Naive B cell (primary cell): Measurements from ENCODE around the gene ZBTB16. TPM values are rescaled to one million over a fixed set of nuclear protein-coding genes. Genes with fewer than 3 reads are reported as not detected.

Experiments
- ATAC-seq, 2 donors: fragments of 150-1000 bp; cut with Tn5 transposase; 2 replicates each; pipeline ENCODE4 v1.10.0; 2021; ENCODE audit warnings: low read depth in 2 of 2, mild to moderate bottlenecking in 2 of 2, moderate library complexity in 2 of 2
- DNase-seq: peaks from one replicate; pipeline ENCODE4 v3.0.0; 2022
- H3K27ac Mint-ChIP-seq, 6 donors: one replicate each; pipeline ENCODE4 v1.8.0; 2020 to 2022; ENCODE audit warnings: mild to moderate bottlenecking in 6 of 6, mixed read lengths in 6 of 6, moderate library complexity in 5 of 6, inconsistent platforms in 2 of 6
- H3K27me3 Mint-ChIP-seq, 3 donors: one replicate each; pipeline ENCODE4 v1.8.0; 2021 to 2022; ENCODE audit warnings: mixed read lengths in 3 of 3, mild to moderate bottlenecking in 1 of 3
- H3K36me3 Mint-ChIP-seq, 2 donors: one replicate each; pipeline ENCODE4 v1.8.0; 2020 to 2022; ENCODE audit warnings: mixed read lengths in 2 of 2, inconsistent platforms in 1 of 2, mild to moderate bottlenecking in 1 of 2
- H3K4me1 Mint-ChIP-seq, 3 donors: one replicate each; pipeline ENCODE4 v1.8.0; 2020 to 2022; ENCODE audit warnings: mixed read lengths in 3 of 3, inconsistent platforms in 1 of 3, mild to moderate bottlenecking in 1 of 3, moderate library complexity in 1 of 3
- H3K4me3 Mint-ChIP-seq, 8 donors: one replicate each; pipeline ENCODE4 v1.8.0; 2020 to 2022; ENCODE audit warnings: mild to moderate bottlenecking in 8 of 8, mixed read lengths in 8 of 8, moderate library complexity in 8 of 8, inconsistent platforms in 2 of 8
- H3K9me3 Mint-ChIP-seq, 7 donors: one replicate each; pipeline ENCODE4 v1.8.0; 2020 to 2022; ENCODE audit warnings: mixed read lengths in 7 of 7, mild to moderate bottlenecking in 5 of 7, inconsistent platforms in 2 of 7, moderate library complexity in 1 of 7
- polyA plus RNA-seq, 6 donors: library from polyadenylated mRNA; unstranded; fragments of 300-500 nt; fragmentation: Illumina TruSeq; gene quantifications; one replicate each; pipeline ENCODE4 v1.2.3, GENCODE V29; 2021; ENCODE audit warnings: low read depth in 6 of 6

The ZBTB16 gene
- polyA plus RNA-seq, 6 donors from 2014 or later = 10.0 to 178 (median 50.5) TPM

DNA sequence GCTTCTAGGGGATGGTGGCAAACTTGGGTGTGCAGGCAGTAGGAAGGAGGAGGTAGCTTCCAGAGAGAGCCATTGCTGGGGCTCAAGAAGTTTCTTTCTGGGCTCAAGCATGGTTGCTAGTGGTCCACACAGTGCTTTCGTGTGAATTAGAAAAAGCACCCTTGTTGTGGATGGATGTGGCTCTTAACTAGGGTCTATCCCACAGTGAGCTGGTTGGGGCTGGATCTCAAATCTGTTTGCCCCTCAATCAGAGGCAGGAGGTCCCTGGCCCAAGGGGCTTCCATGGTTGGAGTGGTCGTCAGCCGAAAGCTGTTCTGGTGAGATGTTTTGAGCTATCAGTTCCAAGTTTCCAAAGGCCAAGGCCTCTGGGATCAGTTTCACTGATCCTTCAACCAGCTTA lies 35.0 kb downstream of the ZBTB16 start:
- peak overlapping the region in 1 of 6 donors; percentile 80 for H3K27ac Mint-ChIP-seq
- H3K4me3 Mint-ChIP-seq = no peak overlapping the region
- DNase-seq (no peak), ATAC-seq (no peak)
- H3K36me3 Mint-ChIP-seq = no peaks in the 10 kb centered on the region
- peaks cover 29 to 46% (median 36%) of the 10 kb centered on the region in 3 donors for H3K4me1 Mint-ChIP-seq
- no peaks in the 10 kb centered on the region for H3K27me3 Mint-ChIP-seq
- no peaks in the 10 kb centered on the region for H3K9me3 Mint-ChIP-seq

DNA sequence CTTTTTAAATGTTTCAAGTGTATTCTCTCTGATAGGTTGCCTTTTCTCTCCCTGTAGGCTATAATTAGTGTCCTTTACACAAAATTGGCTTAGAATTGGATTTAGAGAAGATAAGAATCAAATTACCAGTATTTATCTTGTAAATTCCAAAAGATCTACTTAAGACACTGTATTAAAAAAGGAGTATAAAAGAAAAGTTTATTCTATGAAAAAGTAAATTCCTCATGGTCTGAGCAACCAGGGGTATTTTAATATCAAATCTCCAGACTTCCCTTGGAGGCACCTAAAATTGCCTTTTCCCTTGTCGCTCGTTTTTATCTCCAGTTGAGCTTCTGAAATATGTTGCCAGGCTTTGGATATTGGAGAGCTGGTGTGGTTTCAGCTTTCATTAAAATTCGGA lies 36.4 kb downstream of the ZBTB16 start:
- ATAC-seq (no peak), DNase-seq (no peak)
- H3K27me3 Mint-ChIP-seq = no peaks in the 10 kb centered on the region
- H3K4me3 Mint-ChIP-seq = no peak overlapping the region
- H3K36me3 Mint-ChIP-seq = no peaks in the 10 kb centered on the region
- H3K4me1 Mint-ChIP-seq = peaks cover 29 to 47% (median 32%) of the 10 kb centered on the region in 3 donors
- H3K27ac Mint-ChIP-seq = peak overlapping the region in 2 of 6 donors; percentile 17 to 60
- H3K9me3 Mint-ChIP-seq = no peaks in the 10 kb centered on the region

DNA sequence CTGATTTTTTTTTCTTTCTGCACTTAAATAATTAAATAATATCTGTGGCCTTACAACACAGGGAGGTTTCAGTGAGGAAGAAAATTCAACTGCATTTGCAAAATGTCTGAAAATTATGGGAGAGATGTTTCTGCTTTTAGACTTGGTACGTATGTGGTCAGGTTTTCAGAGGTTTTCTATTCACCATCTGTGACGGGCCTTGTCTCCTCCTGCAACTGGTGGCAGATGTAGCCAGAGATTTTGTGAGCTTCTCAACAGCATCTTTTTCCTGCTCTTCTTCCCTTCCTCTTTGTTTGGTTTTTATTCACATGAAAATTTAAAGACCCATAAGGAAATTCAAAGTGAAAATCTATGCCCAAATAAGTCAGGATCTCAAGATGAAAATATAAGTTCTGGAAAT lies 38.3 kb downstream of the ZBTB16 start:
- peaks cover 30 to 50% (median 38%) of the 10 kb centered on the region in 3 donors for H3K4me1 Mint-ChIP-seq
- DNase-seq = no peak
- H3K4me3 Mint-ChIP-seq = peak overlapping the region in 2 of 8 donors; percentile 22 to 64
- no peak for ATAC-seq
- no peaks in the 10 kb centered on the region for H3K36me3 Mint-ChIP-seq
- H3K27ac Mint-ChIP-seq = peak overlapping the region in 2 of 6 donors; percentile 4 to 82
- H3K27me3 Mint-ChIP-seq = no peaks in the 10 kb centered on the region
- no peaks in the 10 kb centered on the region for H3K9me3 Mint-ChIP-seq

DNA sequence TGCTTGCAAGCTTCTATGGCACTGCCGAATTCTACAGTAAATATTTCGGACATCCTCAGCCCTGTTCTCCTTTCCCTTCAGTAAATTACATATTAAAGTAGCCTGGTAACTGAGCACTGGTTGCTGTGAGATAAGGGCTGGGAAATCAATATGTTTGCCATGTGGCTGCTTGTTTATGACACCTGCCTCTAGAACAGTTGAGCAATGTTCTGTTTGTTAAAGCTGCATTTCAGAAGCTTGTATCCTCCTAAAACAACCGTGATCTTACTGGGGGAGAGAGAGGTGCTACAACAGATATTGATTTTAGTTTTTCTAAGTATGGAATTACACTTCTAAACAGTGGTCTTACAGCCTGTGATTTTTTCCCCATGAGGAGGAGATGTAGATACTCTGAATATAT lies 39.4 kb downstream of the ZBTB16 start:
- ATAC-seq (no peak), DNase-seq (no peak)
- H3K9me3 Mint-ChIP-seq = no peaks in the 10 kb centered on the region
- H3K27ac Mint-ChIP-seq = no peak overlapping the region
- H3K4me1 Mint-ChIP-seq = peaks cover 41 to 56% (median 49%) of the 10 kb centered on the region in 3 donors
- no peak overlapping the region for H3K4me3 Mint-ChIP-seq
- no peaks in the 10 kb centered on the region for H3K27me3 Mint-ChIP-seq
- H3K36me3 Mint-ChIP-seq = no peaks in the 10 kb centered on the region

DNA sequence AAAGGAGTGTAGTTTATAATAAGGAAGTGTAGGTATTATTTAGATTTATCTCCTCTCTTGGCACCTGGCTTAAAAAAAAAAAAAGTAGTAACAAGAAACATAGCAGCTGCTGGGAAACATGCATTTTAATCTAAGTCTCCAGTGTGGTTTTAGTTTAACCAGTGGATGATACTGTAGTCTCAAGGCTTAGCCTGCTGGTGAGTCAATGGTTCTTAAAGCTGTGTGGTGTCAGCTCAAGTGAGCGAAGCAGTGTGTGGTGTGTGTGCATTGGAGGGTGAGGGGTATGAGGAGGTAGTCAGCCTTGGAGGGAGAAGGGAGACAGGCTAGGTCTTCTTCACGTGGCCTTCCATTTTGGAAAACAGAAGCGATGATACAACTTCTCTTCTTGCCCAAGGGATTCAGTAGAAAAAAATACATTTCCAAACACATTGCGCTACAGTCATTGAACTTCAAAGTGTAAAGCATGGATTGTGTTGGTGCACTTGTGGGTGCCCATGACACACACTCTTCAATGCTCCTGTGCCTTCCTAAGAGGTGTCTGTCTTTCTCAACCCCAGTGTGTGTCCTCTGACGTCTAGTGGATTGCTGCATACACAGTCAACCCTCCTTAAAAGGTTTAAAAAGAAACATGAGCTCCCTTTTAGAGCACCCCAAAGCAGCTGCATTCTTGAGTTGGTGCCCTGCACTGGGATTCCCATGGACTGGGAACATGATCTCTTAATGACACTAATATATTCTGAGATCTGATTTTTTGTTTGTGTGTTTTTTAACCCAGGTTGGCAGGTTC lies 40.1 kb downstream of the ZBTB16 start:
- peak overlapping the region in 4 of 6 donors; percentile 24 to 83 (median 51) for H3K27ac Mint-ChIP-seq
- H3K4me1 Mint-ChIP-seq = peaks cover 48 to 62% (median 51%) of the 10 kb centered on the region in 3 donors
- H3K27me3 Mint-ChIP-seq = no peaks in the 10 kb centered on the region
- DNase-seq (no peak), ATAC-seq (peak in 1 of 2 donors; percentile 19)
- H3K4me3 Mint-ChIP-seq = no peak overlapping the region
- H3K36me3 Mint-ChIP-seq = no peaks in the 10 kb centered on the region
- H3K9me3 Mint-ChIP-seq = no peaks in the 10 kb centered on the region

DNA sequence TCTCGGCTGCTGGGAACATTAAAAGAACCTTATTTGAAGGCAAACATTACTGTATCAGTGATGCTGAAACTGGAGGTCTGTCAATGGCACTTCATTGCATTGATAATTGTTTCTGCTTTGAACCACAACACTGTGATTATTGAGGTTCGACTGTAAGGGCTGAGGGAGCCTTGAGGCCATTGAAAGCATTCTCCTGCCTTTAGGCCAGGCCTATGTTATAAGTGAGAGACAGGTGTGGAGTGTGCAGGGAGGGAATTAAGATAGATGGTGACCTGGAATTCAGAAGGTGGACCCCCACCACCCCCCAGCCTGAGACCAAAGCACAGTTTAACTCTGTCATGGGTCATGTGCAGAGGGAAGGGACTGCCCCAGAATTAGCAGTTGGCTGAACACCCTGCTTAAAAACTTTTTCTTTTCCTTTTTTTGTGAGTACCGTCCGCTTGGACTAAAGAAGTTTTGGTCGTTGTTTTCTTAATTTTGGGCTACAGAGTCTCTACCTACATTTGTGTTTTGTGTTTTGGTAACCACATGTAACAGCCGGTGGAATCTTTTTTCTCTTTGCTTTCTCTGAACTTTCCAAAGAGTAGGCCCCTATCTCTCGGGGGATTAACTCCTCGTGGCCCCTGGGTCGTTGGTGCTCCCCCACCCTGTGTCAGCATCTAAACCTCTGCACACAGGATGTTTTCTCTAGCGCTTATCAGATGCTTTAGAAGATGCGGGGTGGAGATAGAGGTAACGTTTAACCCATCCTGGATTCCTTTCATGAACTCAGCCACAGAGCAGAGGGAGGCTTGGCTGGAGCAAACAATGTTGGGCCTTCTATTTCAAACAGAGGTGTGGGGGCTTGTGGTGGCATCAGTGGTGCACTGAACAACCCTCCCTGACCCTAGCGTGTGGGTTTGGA lies 43.7 kb downstream of the ZBTB16 start:
- Mint-ChIP-seq H3K27me3 (peaks cover 0 to 5% (median 0%) of the 10 kb centered on the region in 3 donors), H3K4me1 (peaks cover 25 to 56% (median 34%) of the 10 kb centered on the region in 3 donors), H3K9me3 (no peaks in the 10 kb centered on the region), H3K4me3 (peak overlapping the region in 5 of 8 donors; percentile 27 to 64 (median 50)), H3K27ac (peak overlapping the region; percentile 54 to 92 (median 77)), H3K36me3 (peaks cover 0 to 8% of the 10 kb centered on the region in 2 donors)
- ATAC-seq (peak; percentile 60 to 67), DNase-seq (peak; percentile 21)

DNA sequence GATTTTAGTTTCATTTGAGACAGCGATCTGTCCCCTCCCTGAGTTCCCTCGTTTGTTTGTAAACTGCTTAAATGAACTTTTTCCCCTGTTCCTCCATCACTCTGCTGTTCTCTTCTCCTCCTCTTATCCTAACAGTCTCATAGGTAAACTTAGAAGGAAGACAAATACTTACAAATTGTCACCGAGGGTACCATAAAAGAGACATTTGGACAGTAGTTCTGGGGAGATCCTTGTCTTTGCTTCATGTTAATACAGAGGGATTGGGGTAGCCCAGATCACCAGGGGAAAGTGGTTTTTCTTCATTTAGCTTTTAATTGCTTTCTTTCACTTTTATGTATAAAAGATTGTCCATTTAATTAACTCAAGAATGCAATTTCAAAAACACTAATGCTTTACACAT lies 46.1 kb downstream of the ZBTB16 start:
- H3K4me1 Mint-ChIP-seq = peaks cover 39 to 69% (median 44%) of the 10 kb centered on the region in 3 donors
- no peak for ATAC-seq
- H3K4me3 Mint-ChIP-seq = peak overlapping the region in 1 of 8 donors; percentile 7
- H3K36me3 Mint-ChIP-seq = peaks cover 0 to 8% of the 10 kb centered on the region in 2 donors
- H3K9me3 Mint-ChIP-seq = peaks cover 0 to 2% (median 0%) of the 10 kb centered on the region in 7 donors
- DNase-seq = no peak
- no peak overlapping the region for H3K27ac Mint-ChIP-seq
- H3K27me3 Mint-ChIP-seq = peaks cover 6 to 29% (median 20%) of the 10 kb centered on the region in 3 donors

DNA sequence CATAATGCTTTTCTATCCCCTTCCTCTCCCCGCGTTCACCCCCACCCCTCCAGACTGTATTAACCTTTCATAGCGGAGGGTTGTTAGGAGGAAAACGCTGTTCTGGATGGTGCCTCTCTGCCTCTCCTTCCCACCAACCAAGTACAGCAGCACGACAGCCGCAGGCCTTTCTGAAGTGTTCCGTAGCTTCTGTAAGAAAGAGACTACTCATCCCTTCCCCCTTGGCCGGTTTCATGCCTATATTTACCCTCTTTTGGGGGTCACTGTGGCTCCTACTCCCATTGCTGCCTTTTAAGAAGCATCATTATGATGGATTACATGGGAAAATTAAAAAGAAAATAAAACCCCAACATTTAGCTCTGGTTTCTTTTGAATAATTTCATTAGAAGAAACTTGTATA lies 46.5 kb downstream of the ZBTB16 start:
- Mint-ChIP-seq H3K27ac (peak overlapping the region in 1 of 6 donors; percentile 39), H3K9me3 (peaks cover 0 to 2% (median 0%) of the 10 kb centered on the region in 7 donors), H3K36me3 (peaks cover 0 to 8% of the 10 kb centered on the region in 2 donors), H3K4me1 (peaks cover 39 to 73% (median 48%) of the 10 kb centered on the region in 3 donors), H3K27me3 (peaks cover 6 to 33% (median 20%) of the 10 kb centered on the region in 3 donors), H3K4me3 (no peak overlapping the region)
- DNase-seq = no peak
- ATAC-seq = no peak

DNA sequence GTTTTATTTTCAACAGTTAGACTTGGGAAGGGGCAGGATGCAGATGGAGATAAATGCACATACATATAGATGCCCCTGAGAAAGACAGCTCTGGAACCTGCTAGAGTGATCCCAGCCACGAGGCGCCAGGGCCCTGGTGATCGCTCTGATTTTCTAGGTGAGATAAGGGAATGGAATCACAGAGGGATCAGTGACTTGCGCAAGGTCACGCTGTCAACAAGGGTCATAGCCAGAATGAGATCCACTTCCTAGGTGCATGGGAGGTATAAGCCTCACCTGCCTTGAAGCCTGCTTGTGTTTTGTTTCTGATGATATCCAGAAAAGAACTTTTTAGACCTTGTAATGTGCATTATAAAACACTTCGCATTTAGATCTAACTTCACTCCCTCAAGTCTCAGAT lies 47.5 kb downstream of the ZBTB16 start:
- Mint-ChIP-seq H3K4me1 (peaks cover 45 to 72% (median 57%) of the 10 kb centered on the region in 3 donors), H3K4me3 (no peak overlapping the region), H3K27ac (peak overlapping the region in 1 of 6 donors; percentile 44), H3K9me3 (peaks cover 0 to 2% (median 0%) of the 10 kb centered on the region in 7 donors), H3K27me3 (peaks cover 6 to 39% (median 25%) of the 10 kb centered on the region in 3 donors), H3K36me3 (peaks cover 0 to 8% of the 10 kb centered on the region in 2 donors)
- DNase-seq = no peak
- no peak for ATAC-seq

DNA sequence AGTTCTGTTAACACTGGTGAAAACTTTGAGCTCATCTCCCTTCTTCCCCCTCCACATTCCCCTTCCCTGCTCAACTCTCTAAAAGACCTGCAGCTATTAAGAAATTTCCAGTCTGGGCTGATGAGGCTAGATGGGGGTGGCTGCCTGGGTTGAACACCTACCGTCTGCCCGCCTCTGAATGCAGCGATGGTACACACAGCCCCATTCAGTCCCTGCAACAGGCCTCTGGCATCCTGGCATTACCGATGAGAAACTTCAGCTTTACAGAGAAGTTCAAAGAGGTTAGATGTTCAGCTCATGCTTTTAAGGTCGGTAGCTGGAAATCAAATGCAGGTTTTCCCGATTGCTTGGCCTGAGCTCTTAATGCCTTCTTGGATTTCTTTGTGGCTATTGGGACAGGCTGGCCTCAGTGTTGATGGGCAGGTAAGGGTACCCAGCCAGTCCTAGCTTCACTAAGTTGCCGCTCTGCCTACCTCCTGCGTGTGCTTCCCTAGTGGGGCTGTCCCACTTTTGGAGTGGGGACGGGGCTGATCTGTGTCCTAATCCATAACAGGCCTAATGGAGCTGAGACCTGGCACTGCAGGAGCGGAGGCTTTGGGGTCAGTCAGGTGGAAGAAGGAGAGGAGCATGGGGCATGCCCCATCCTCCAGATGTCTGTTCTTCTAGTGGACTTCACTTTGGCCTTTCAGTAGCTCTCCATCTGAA lies 49.1 kb downstream of the ZBTB16 start:
- Mint-ChIP-seq H3K4me3 (no peak overlapping the region), H3K27me3 (peaks cover 6 to 47% (median 34%) of the 10 kb centered on the region in 3 donors), H3K36me3 (peaks cover 0 to 14% of the 10 kb centered on the region in 2 donors), H3K9me3 (peaks cover 0 to 2% (median 0%) of the 10 kb centered on the region in 7 donors), H3K4me1 (peaks cover 33 to 62% (median 52%) of the 10 kb centered on the region in 3 donors), H3K27ac (peak overlapping the region in 1 of 6 donors; percentile 75)
- DNase-seq = no peak
- ATAC-seq = no peak

DNA sequence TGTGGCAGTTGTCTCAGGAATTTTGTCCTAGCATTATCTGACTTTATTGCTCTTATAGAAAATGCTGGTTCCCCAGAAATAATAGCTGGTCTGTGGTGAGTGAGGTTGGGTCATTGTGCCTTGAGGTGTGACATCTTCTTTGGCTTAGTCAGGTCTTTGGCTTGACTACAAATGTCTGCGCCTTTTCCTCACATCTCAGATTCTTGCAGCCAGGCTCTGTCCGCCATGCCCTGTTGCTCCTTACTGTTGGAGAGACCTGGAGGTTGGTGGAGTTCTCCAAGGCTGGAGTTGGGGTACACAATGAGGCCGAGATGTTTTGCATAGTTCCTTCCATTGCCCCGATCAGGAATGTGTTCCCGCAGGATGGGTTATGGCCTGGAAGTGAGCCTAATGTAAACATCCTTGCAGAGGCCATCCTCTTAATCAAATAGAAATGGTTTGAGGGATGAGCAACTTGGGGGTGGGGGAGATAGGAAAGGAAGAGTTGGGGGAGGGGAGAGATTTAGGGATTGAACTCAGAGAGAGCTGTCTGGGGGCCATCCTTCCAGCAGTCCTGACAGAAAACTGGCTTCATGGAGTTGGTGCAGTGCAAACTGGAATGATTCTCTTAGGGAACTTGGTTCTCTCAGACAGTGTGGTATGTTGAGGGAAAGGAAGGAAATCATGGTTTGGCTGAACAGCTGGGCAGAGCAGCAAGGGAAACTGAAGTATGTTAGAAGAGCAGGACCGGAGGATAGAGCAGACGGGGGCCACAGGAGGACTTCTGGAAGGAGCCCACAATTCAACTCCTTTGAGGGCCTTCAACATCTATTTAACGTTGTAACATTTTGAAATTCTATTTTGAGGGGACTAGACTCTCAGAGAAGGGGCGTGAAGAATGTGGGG lies 49.9 kb downstream of the ZBTB16 start:
- H3K4me3 Mint-ChIP-seq = peak overlapping the region; percentile 17 to 75 (median 50)
- ATAC-seq = no peak

DNA sequence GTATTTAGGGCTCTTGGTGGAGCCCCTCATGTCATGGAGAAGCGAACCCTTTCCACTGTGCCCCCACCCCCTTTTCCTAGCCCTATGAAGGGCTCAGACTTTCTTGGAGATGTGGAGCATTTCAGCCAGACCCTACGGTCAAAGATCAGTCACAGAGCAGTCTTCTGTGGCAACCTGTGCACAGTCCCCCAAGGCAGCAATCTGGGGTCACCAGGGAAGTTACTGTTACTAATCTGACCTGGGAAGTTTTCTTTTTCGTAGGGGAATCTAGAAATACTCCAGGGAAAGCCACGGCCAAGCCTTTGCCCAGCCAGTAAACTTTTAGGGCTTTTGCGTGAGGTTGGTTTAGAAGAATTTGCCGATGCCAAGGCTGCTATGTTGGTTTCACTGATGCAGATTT lies 50.6 kb downstream of the ZBTB16 start:
- Mint-ChIP-seq H3K9me3 (peaks cover 0 to 2% (median 0%) of the 10 kb centered on the region in 7 donors), H3K27ac (peak overlapping the region in 1 of 6 donors; percentile 34), H3K4me1 (peaks cover 25 to 60% (median 42%) of the 10 kb centered on the region in 3 donors), H3K4me3 (peak overlapping the region; percentile 17 to 84 (median 56)), H3K27me3 (peaks cover 11 to 53% (median 34%) of the 10 kb centered on the region in 3 donors), H3K36me3 (peaks cover 0 to 14% of the 10 kb centered on the region in 2 donors)
- DNase-seq = no peak
- no peak for ATAC-seq

More for the DNA sequence above, 49.9 kb downstream of the ZBTB16 start:
- H3K9me3 Mint-ChIP-seq = peaks cover 0 to 2% (median 0%) of the 10 kb centered on the region in 7 donors
- H3K27ac Mint-ChIP-seq = peak overlapping the region in 1 of 6 donors; percentile 11
- H3K36me3 Mint-ChIP-seq = peaks cover 0 to 14% of the 10 kb centered on the region in 2 donors
- peaks cover 11 to 53% (median 34%) of the 10 kb centered on the region in 3 donors for H3K27me3 Mint-ChIP-seq
- H3K4me1 Mint-ChIP-seq = peaks cover 25 to 60% (median 44%) of the 10 kb centered on the region in 3 donors
- DNase-seq = no peak
